Measurements from ENCODE around the gene LRRC73. TPM values are rescaled to one million over a fixed set of nuclear protein-coding genes. Genes with fewer than 3 reads are reported as not detected.

Gene LRRC73
- total and polyA plus RNA-seq, 9 of the 15 experiments (the other 6 are each of a cell fraction or from before 2014, with no cell fraction given), result 0.07 to 0.55 (median 0.16) TPM; not detected in 3

- TF ChIP-seq KDM4B (IDR thresholded peaks at IDR 0.05; ENCODE audit: borderline replicate concordance in 2 of 2, low read depth in 1 of 2), result peak in 1 of 2 experiments; percentile 95; a peak in 2 of 4 replicates
- TF ChIP-seq KLF6 (CRISPR knock-in tag; IDR thresholded peaks at IDR 0.05; ENCODE audit: borderline replicate concordance), result no peak
- TF ChIP-seq SRF (CRISPR knock-in tag; IDR thresholded peaks at IDR 0.05), result peak in 1 of 2 experiments; percentile 59; a peak in 2 of 4 replicates
- TF ChIP-seq ZNF274 (IDR thresholded peaks at IDR 0.05; ENCODE audit: borderline replicate concordance, low read depth, low read length), result no peak
- TF ChIP-seq NCOA1 (IDR thresholded peaks at IDR 0.05; ENCODE audit: low read depth), result peak; percentile 96
- TF ChIP-seq, protein P1, sequence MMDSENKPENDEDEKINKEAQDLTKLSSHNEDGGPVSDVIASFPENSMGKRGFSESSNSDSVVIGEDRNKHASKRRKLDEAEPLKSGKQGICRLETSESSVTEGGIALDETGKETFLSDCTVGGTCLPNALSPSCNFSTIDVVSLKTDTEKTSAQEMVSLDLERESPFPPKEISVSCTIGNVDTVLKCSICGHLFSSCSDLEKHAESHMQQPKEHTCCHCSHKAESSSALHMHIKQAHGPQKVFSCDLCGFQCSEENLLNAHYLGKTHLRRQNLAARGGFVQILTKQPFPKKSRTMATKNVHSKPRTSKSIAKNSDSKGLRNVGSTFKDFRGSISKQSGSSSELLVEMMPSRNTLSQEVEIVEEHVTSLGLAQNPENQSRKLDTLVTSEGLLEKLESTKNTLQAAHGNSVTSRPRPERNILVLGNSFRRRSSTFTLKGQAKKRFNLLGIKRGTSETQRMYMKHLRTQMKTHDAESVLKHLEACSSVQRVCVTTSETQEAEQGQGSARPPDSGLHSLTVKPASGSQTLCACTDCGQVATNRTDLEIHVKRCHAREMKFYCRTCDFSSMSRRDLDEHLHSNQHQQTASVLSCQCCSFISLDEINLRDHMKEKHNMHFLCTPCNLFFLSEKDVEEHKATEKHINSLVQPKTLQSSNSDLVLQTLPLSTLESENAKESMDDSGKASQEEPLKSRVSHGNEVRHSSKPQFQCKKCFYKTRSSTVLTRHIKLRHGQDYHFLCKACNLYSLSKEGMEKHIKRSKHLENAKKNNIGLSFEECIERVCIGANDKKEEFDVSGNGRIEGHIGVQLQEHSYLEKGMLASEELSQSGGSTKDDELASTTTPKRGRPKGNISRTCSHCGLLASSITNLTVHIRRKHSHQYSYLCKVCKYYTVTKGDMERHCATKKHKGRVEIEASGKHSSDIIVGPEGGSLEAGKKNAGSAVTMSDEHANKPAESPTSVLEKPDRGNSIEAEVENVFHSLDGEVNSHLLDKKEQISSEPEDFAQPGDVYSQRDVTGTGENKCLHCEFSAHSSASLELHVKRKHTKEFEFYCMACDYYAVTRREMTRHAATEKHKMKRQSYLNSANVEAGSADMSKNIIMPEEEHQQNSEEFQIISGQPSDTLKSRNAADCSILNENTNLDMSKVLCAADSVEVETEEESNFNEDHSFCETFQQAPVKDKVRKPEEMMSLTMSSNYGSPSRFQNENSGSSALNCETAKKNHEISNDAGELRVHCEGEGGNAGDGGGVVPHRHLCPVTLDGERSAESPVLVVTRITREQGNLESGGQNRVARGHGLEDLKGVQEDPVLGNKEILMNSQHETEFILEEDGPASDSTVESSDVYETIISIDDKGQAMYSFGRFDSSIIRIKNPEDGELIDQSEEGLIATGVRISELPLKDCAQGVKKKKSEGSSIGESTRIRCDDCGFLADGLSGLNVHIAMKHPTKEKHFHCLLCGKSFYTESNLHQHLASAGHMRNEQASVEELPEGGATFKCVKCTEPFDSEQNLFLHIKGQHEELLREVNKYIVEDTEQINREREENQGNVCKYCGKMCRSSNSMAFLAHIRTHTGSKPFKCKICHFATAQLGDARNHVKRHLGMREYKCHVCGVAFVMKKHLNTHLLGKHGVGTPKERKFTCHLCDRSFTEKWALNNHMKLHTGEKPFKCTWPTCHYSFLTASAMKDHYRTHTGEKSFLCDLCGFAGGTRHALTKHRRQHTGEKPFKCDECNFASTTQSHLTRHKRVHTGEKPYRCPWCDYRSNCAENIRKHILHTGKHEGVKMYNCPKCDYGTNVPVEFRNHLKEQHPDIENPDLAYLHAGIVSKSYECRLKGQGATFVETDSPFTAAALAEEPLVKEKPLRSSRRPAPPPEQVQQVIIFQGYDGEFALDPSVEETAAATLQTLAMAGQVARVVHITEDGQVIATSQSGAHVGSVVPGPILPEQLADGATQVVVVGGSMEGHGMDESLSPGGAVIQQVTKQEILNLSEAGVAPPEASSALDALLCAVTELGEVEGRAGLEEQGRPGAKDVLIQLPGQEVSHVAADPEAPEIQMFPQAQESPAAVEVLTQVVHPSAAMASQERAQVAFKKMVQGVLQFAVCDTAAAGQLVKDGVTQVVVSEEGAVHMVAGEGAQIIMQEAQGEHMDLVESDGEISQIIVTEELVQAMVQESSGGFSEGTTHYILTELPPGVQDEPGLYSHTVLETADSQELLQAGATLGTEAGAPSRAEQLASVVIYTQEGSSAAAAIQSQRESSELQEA (IDR thresholded peaks at IDR 0.05; ENCODE audit: low read depth), result peak; percentile 90
- TF ChIP-seq ARID1B (IDR thresholded peaks at IDR 0.05), result no peak
- TF ChIP-seq ZBTB8A (IDR thresholded peaks at IDR 0.05; ENCODE audit: partially characterized antibody), result no peak
- no peak for TF ChIP-seq NR3C1 (CRISPR knock-in tag; IDR thresholded peaks at IDR 0.05)
- no peak for TF ChIP-seq IRF1 (CRISPR knock-in tag; IDR thresholded peaks at IDR 0.05; ENCODE audit: borderline replicate concordance)
- no peak for TF ChIP-seq JUNB (CRISPR knock-in tag; conservative IDR thresholded peaks at IDR 0.05)
- no peak for TF ChIP-seq YBX1 (IDR thresholded peaks at IDR 0.05)
- peak; percentile 72; the same call in 1 of the 2 replicates for TF ChIP-seq PML (IDR thresholded peaks at IDR 0.05; ENCODE audit: low read length)
- peak; percentile 81; the same call in 1 of the 2 replicates for TF ChIP-seq DIDO1 (tag; IDR thresholded peaks at IDR 0.05; ENCODE audit: low read depth)
- TF ChIP-seq NR4A1 (CRISPR knock-in tag; IDR thresholded peaks at IDR 0.05), result no peak
- TF ChIP-seq NR4A1 (tag; IDR thresholded peaks at IDR 0.05), result no peak
- TF ChIP-seq CHD4 (IDR thresholded peaks at IDR 0.05; ENCODE audit: insufficient read depth, insufficient replicate concordance, low read depth, low read length, poor library complexity, severe bottlenecking), result no peak
Observed at GRCh38 chr6:43516697-43517504, 6.8 kb upstream of the LRRC73 start, which contains the start of the genes POLR1C and YIPF3 (continued).

All from K562 (cell line).